IMR-90 (cell line): ENCODE data around the gene SIRT7.

Source experiments
- CEBPB ChIP-seq: IDR thresholded peaks from 2 replicates; pipeline ENCODE4 v1.6.1; 2012; ENCODE audit warnings: low read depth, low read length, improper control_type of control experiment
- CTCF ChIP-seq: conservative IDR thresholded peaks from 2 replicates; pipeline ENCODE4 v1.5.1; 2012; ENCODE audit warnings: mild to moderate bottlenecking, low read depth, low read length, improper control_type of control experiment
- ELK1 ChIP-seq: fragments of 150-350 bp; IDR thresholded peaks from 2 replicates; pipeline ENCODE4 v1.6.1; 2016; ENCODE audit warnings: low read depth, mild to moderate bottlenecking, low read length, moderate library complexity, borderline replicate concordance
- FOS ChIP-seq: fragments of 150-350 bp; IDR thresholded peaks from 2 replicates; pipeline ENCODE4 v1.6.1; 2016; ENCODE audit warnings: low read depth, low read length
- MAZ ChIP-seq: IDR thresholded peaks from 2 replicates; pipeline ENCODE4 v1.6.1; 2012; ENCODE audit warnings: low read depth, mild to moderate bottlenecking, low read length, improper control_type of control experiment, moderate library complexity, borderline replicate concordance
- MXI1 ChIP-seq: IDR thresholded peaks from 2 replicates; pipeline ENCODE4 v1.6.1; 2012; ENCODE audit warnings: low read depth, mild to moderate bottlenecking, low read length, moderate library complexity, borderline replicate concordance
- NFE2L2 ChIP-seq: fragments of 150-350 bp; IDR thresholded peaks from 2 replicates; pipeline ENCODE4 v1.6.1; 2016; ENCODE audit warnings: low read depth, mild to moderate bottlenecking, low read length
- POLR2A ChIP-seq: IDR thresholded peaks from 2 replicates; pipeline ENCODE4 v1.6.1; 2012; ENCODE audit warnings: mild to moderate bottlenecking, low read depth, low read length
- RAD21 ChIP-seq: IDR thresholded peaks from 2 replicates; pipeline ENCODE4 v1.6.1; 2012; ENCODE audit warnings: low read length, improper control_type of control experiment
- RCOR1 ChIP-seq: IDR thresholded peaks from 2 replicates; pipeline ENCODE4 v1.6.1; 2012; ENCODE audit warnings: mild to moderate bottlenecking, low read length, improper control_type of control experiment; ENCODE audit not compliant: insufficient replicate concordance
- SMC3 ChIP-seq: fragments of 150-350 bp; IDR thresholded peaks from 2 replicates; pipeline ENCODE4 v1.6.1; 2016; ENCODE audit warnings: low read depth, mild to moderate bottlenecking, antibody characterized with exemption, low read length, moderate library complexity

- no peak for TF ChIP-seq CTCF
- TF ChIP-seq NFE2L2 = no peak
- no peak for TF ChIP-seq SMC3
- TF ChIP-seq POLR2A = no peak
- no peak for TF ChIP-seq RAD21
- TF ChIP-seq MXI1 = no peak
- TF ChIP-seq RCOR1 = no peak
- TF ChIP-seq CEBPB = no peak
- TF ChIP-seq FOS = no peak
- no peak for TF ChIP-seq MAZ
- no peak for TF ChIP-seq ELK1
These were observed 28.4 kb downstream of the SIRT7 start for GRCh38 chr17:81889602-81890001.
